ENCODE data around the gene SERTM1. TPM values are rescaled to one million over a fixed set of nuclear protein-coding genes. Genes with fewer than 3 reads are reported as not detected.

The SERTM1 gene
- total RNA-seq, 1 experiment from 2014 or later = 0.24 TPM

DNA sequence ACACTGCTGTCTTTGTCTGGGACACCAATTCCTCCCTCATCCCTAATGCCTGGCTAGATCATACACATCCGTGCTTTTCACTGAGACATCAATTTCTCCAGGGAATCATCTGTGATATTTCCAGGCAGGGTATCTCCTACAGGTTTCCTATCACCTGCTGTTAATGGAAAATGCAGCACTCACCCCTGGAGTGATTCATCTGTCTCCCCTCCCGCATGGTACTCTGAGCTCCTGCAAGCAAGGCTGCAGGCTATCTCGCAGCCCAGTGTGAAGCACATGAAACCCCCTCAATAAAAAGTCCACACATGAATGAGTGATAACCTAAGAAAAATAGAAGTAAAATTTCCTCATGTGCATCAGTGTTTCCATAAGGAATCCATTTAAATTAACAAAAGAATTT, 38.5 kb downstream of the SERTM1 start:
- H3K4me2 ChIP-seq (ENCODE audit: insufficient read depth, insufficient read length, low read length) = no peak overlapping the region
- no peak overlapping the region for H3K9ac ChIP-seq (ENCODE audit: extremely low read depth, insufficient read length, low read length)
- H2BK12ac ChIP-seq (ENCODE audit: insufficient read length, low read depth, low read length) = no peak overlapping the region
- H4K8ac ChIP-seq (replicated peaks; ENCODE audit: insufficient read length, low read depth, low read length) = no peak overlapping the region
- no CpG with 5 or more reads among the region's 3 CpGs for WGBS (ENCODE audit: extremely low coverage, insufficient read length, low lambda C conversion rate)
- TF ChIP-seq, protein P1, sequence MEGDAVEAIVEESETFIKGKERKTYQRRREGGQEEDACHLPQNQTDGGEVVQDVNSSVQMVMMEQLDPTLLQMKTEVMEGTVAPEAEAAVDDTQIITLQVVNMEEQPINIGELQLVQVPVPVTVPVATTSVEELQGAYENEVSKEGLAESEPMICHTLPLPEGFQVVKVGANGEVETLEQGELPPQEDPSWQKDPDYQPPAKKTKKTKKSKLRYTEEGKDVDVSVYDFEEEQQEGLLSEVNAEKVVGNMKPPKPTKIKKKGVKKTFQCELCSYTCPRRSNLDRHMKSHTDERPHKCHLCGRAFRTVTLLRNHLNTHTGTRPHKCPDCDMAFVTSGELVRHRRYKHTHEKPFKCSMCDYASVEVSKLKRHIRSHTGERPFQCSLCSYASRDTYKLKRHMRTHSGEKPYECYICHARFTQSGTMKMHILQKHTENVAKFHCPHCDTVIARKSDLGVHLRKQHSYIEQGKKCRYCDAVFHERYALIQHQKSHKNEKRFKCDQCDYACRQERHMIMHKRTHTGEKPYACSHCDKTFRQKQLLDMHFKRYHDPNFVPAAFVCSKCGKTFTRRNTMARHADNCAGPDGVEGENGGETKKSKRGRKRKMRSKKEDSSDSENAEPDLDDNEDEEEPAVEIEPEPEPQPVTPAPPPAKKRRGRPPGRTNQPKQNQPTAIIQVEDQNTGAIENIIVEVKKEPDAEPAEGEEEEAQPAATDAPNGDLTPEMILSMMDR (conservative IDR thresholded peaks at IDR 0.05) = no peak
- Mint-ChIP-seq H3K4me3 (no peak overlapping the region), H3K27me3 (ENCODE audit: low read depth) (no peaks in the 10 kb centered on the region; the same call in 1 of the 2 replicates), H3K9me3 (no peaks in the 10 kb centered on the region; a peak in 2 of 5 replicates), H3K36me3 (ENCODE audit: insufficient read depth in 1 of 3, low read depth in 3 of 3) (no peaks in the 10 kb centered on the region), H3K4me1 (peaks cover 4 to 13% of the 10 kb centered on the region in 2 experiments; a peak in 3 of 4 replicates), H3K27ac (peak overlapping the region in 1 of 3 experiments; percentile 16; a peak in 1 of 7 replicates)
- no peaks in the 10 kb centered on the region for H3K27me3 ChIP-seq (ENCODE audit: insufficient read depth, low read length)
- no peak overlapping the region for H3T11ph ChIP-seq (ENCODE audit: low read length)
- no peak overlapping the region for H2AK5ac ChIP-seq (ENCODE audit: insufficient read length, low read length)
- no peak overlapping the region for H2BK5ac ChIP-seq (ENCODE audit: insufficient read length, low read length)
- H3K27ac ChIP-seq (ENCODE audit: insufficient read length, low read depth, low read length) = no peak overlapping the region
- no peak overlapping the region for H2BK15ac ChIP-seq (ENCODE audit: low read depth, low read length)
- no peak overlapping the region for H3K18ac ChIP-seq (ENCODE audit: insufficient read length, low read depth, low read length)
- no peak overlapping the region for H3K56ac ChIP-seq (ENCODE audit: insufficient read length, low read depth, low read length)
- no peak overlapping the region for H2BK120ac ChIP-seq (ENCODE audit: low read depth, low read length, poor library complexity, severe bottlenecking)
- H3K79me2 ChIP-seq (ENCODE audit: insufficient read depth, low read length) = no peaks in the 10 kb centered on the region
- H2BK20ac ChIP-seq (ENCODE audit: low read depth, low read length, poor library complexity, severe bottlenecking) = no peak overlapping the region
- H3K23me2 ChIP-seq (ENCODE audit: insufficient read length, low read depth, low read length, poor library complexity, severe bottlenecking) = no peaks in the 10 kb centered on the region
- H3K9me3 ChIP-seq (ENCODE audit: control insufficient read depth, low read depth, low read length) = no peaks in the 10 kb centered on the region
- no peaks in the 10 kb centered on the region for H3K79me1 ChIP-seq (ENCODE audit: insufficient read depth, low read depth, low read length, poor library complexity, severe bottlenecking)
- H4K91ac ChIP-seq (ENCODE audit: insufficient read length, low read depth, low read length) = no peak overlapping the region
- no peak overlapping the region for H2AFZ ChIP-seq (ENCODE audit: low read length)
- H4K20me1 ChIP-seq (ENCODE audit: control insufficient read depth, insufficient read depth, insufficient read length) = no peaks in the 10 kb centered on the region
- no peak overlapping the region for H3K23ac ChIP-seq (ENCODE audit: insufficient read length, low read depth, low read length)
- DNase-seq = no peak
- H3K4me1 ChIP-seq (ENCODE audit: insufficient read depth, low read length) = no peaks in the 10 kb centered on the region
- H4K5ac ChIP-seq (ENCODE audit: insufficient read length, low read depth, low read length) = no peak overlapping the region
- H3K14ac ChIP-seq (ENCODE audit: insufficient read depth, low read length) = no peak overlapping the region
- H3K4ac ChIP-seq (ENCODE audit: low read depth, low read length) = no peak overlapping the region

Measured in H9 (cell line).